ENCODE results near the gene SOX6. TPM values are rescaled to one million over a fixed set of nuclear protein-coding genes. Genes with fewer than 3 reads are reported as not detected.
"Not testable (repeated sequence)": the region's sequence is repeated elsewhere in the genome, so short reads cannot be mapped to it uniquely, and the experiment has no call there.

The SOX6 gene
- total and polyA plus RNA-seq, 4 donors = 26.6 to 51.6 (median 38.6) TPM

- no CpG with 5 or more reads among the region's 4 CpGs for WGBS (ENCODE audit: insufficient coverage)
- Histone ChIP-seq H3K27ac (ENCODE audit: low read depth, low read length) (peak overlapping the region; percentile 57), H3K4me3 (ENCODE audit: low read depth, low read length) (no peak overlapping the region), H3K4me1 (ENCODE audit: control insufficient read depth, insufficient read depth, low read length) (no peaks in the 10 kb centered on the region), H3K27me3 (ENCODE audit: control insufficient read depth, insufficient read depth, low read length) (no peaks in the 10 kb centered on the region), H3K9me3 (ENCODE audit: control insufficient read depth, insufficient read depth, low read length) (no peaks in the 10 kb centered on the region), H3K36me3 (ENCODE audit: control insufficient read depth, insufficient read depth, low read length) (no peaks in the 10 kb centered on the region)
- DNase-seq (ENCODE audit: low read depth in 4 of 6, low spot score in 6 of 6) = no peak
These were observed 275.5 kb downstream of the SOX6 start for GRCh38 chr11:16080688-16081381.

DNA sequence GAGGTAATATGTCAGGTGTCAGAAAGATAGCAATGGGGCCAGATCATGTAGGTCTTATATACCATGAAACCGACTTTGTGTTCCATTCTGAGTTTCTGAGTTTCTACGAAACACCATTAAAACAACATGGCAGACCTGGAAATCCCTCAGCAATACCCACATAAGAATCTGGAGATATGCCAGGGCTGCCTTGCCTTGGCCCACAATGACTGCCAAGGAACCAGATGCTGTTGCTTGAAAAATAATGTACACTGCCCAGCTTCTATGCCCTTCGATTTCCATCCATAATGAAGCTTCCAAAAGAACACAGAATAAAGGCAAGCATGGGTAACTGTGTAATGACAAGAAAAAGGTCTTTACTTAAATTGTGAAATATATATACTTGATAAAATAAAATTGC is 277.4 kb downstream of the SOX6 start:
- no peaks in the 10 kb centered on the region for H3K9me3 ChIP-seq (ENCODE audit: control insufficient read depth, insufficient read depth, low read length)
- H3K4me1 ChIP-seq (ENCODE audit: control insufficient read depth, insufficient read depth, low read length) = no peaks in the 10 kb centered on the region
- peak in 2 of 6 donors; percentile 36 to 65 for DNase-seq (ENCODE audit: low read depth in 4 of 6, low spot score in 6 of 6)
- no peaks in the 10 kb centered on the region for H3K36me3 ChIP-seq (ENCODE audit: control insufficient read depth, insufficient read depth, low read length)
- H3K27me3 ChIP-seq (ENCODE audit: control insufficient read depth, insufficient read depth, low read length) = no peaks in the 10 kb centered on the region
- no peak overlapping the region for H3K27ac ChIP-seq (ENCODE audit: low read depth, low read length)
- H3K4me3 ChIP-seq (ENCODE audit: low read depth, low read length) = no peak overlapping the region
- WGBS (ENCODE audit: insufficient coverage) = 92% methylated on average over 2 of the region's 3 CpGs

- Histone ChIP-seq H3K36me3 (ENCODE audit: control insufficient read depth, insufficient read depth, low read length) (no peaks in the 10 kb centered on the region), H3K4me3 (ENCODE audit: low read depth, low read length) (no peak overlapping the region), H3K27ac (ENCODE audit: low read depth, low read length) (no peak overlapping the region), H3K9me3 (ENCODE audit: control insufficient read depth, insufficient read depth, low read length) (no peaks in the 10 kb centered on the region), H3K4me1 (ENCODE audit: control insufficient read depth, insufficient read depth, low read length) (no peaks in the 10 kb centered on the region), H3K27me3 (ENCODE audit: control insufficient read depth, insufficient read depth, low read length) (no peaks in the 10 kb centered on the region)
- WGBS (ENCODE audit: insufficient coverage) = 89% methylated on average over 4 of the region's 5 CpGs
- no peak for DNase-seq (ENCODE audit: low read depth in 4 of 6, low spot score in 6 of 6)
These were observed 285.8 kb downstream of the SOX6 start for GRCh38 chr11:16070573-16070972.

DNA sequence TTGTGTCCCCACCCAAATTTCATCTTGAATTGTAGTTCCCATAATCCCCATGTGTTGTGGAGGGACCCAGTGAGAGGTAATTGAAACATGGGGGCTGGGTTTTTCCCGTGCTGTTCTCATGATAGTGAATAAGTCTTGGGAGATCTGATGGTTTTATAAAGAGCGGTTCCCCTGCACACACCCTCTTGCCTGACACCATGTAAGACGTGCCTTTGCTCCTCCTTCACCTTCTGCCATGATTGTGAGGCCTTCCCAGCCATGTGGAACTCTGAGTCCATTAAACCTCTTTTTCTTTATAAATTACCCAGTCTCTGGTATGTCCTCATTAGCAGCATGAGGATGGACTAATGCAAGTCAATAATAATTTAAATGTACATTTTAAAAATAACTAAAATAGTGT is 289.1 kb downstream of the SOX6 start:
- H3K9me3 ChIP-seq (ENCODE audit: control insufficient read depth, insufficient read depth, low read length); H3K27me3 ChIP-seq (ENCODE audit: control insufficient read depth, insufficient read depth, low read length); H3K4me3 ChIP-seq (ENCODE audit: low read depth, low read length); H3K27ac ChIP-seq (ENCODE audit: low read depth, low read length); H3K4me1 ChIP-seq (ENCODE audit: control insufficient read depth, insufficient read depth, low read length); H3K36me3 ChIP-seq (ENCODE audit: control insufficient read depth, insufficient read depth, low read length); DNase-seq (ENCODE audit: low read depth in 4 of 6, low spot score in 6 of 6): not testable (repeated sequence)
- WGBS (ENCODE audit: insufficient coverage) = no CpG with 5 or more reads among the region's 3 CpGs

- H3K9me3 ChIP-seq (ENCODE audit: control insufficient read depth, insufficient read depth, low read length) = no peaks in the 10 kb centered on the region
- no peaks in the 10 kb centered on the region for H3K4me1 ChIP-seq (ENCODE audit: control insufficient read depth, insufficient read depth, low read length)
- H3K27ac ChIP-seq (ENCODE audit: low read depth, low read length) = no peak overlapping the region
- WGBS (ENCODE audit: insufficient coverage) = no CpG with 5 or more reads among the region's 1 CpG
- no peak for DNase-seq (ENCODE audit: low read depth in 4 of 6, low spot score in 6 of 6)
- no peaks in the 10 kb centered on the region for H3K36me3 ChIP-seq (ENCODE audit: control insufficient read depth, insufficient read depth, low read length)
- no peak overlapping the region for H3K4me3 ChIP-seq (ENCODE audit: low read depth, low read length)
- no peaks in the 10 kb centered on the region for H3K27me3 ChIP-seq (ENCODE audit: control insufficient read depth, insufficient read depth, low read length)
These were observed 297.0 kb downstream of the SOX6 start for GRCh38 chr11:16059332-16059731.

DNA sequence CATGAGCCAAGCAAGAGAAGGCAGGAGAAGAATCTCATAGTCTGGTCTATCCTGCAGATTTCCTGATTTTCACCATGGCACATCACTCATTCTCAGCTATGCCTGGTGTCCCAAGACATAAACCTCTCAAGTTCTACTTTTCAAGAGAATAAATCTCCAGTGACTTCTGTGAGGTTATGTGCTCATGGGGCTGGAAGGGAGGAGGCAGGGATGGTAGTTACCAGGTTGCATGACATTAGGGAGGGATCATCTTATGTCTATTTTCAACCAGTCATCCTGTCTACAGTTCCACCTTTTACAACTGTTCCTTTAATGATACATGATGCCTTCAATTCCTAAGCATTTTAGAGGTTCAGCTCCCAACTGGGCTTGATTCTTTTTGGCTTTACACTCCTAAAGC is 297.7 kb downstream of the SOX6 start:
- H3K4me3 ChIP-seq (ENCODE audit: low read depth, low read length) = no peak overlapping the region
- H3K36me3 ChIP-seq (ENCODE audit: control insufficient read depth, insufficient read depth, low read length) = no peaks in the 10 kb centered on the region
- no peak overlapping the region for H3K27ac ChIP-seq (ENCODE audit: low read depth, low read length)
- no peaks in the 10 kb centered on the region for H3K4me1 ChIP-seq (ENCODE audit: control insufficient read depth, insufficient read depth, low read length)
- no peak for DNase-seq (ENCODE audit: low read depth in 4 of 6, low spot score in 6 of 6)
- no peaks in the 10 kb centered on the region for H3K27me3 ChIP-seq (ENCODE audit: control insufficient read depth, insufficient read depth, low read length)
- no peaks in the 10 kb centered on the region for H3K9me3 ChIP-seq (ENCODE audit: control insufficient read depth, insufficient read depth, low read length)

- no peak overlapping the region for H3K4me3 ChIP-seq (ENCODE audit: low read depth, low read length)
- H3K36me3 ChIP-seq (ENCODE audit: control insufficient read depth, insufficient read depth, low read length) = peaks cover 3% of the 10 kb centered on the region
- no peaks in the 10 kb centered on the region for H3K27me3 ChIP-seq (ENCODE audit: control insufficient read depth, insufficient read depth, low read length)
- WGBS (ENCODE audit: insufficient coverage) = 90% methylated on average over 1 of the region's 1 CpG
- no peak overlapping the region for H3K27ac ChIP-seq (ENCODE audit: low read depth, low read length)
- no peak for DNase-seq (ENCODE audit: low read depth in 4 of 6, low spot score in 6 of 6)
- H3K9me3 ChIP-seq (ENCODE audit: control insufficient read depth, insufficient read depth, low read length) = peaks cover 5% of the 10 kb centered on the region
- H3K4me1 ChIP-seq (ENCODE audit: control insufficient read depth, insufficient read depth, low read length) = no peaks in the 10 kb centered on the region
These were observed 303.6 kb downstream of the SOX6 start for GRCh38 chr11:16052750-16053149.

DNA sequence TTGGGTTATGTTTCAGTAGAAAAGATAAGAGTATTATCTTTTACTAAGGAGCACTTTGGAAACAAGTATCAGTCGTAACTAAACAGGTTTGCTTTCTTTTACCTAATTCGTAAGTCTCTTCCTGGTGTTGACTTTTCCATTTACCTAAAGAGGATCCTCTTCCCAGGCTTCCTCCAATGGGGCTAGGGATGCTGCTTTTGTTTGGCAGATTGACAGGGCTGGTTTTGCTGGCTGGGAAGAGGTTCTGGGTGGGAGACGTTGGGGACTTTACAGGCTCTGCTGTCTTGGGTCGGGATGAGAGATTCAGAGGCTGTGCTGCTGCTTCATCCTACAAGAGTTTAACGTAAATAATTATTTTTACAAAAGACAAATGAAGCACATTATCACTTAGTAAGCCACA is 306.7 kb downstream of the SOX6 start:
- H3K27me3 ChIP-seq (ENCODE audit: control insufficient read depth, insufficient read depth, low read length) = no peaks in the 10 kb centered on the region
- DNase-seq (ENCODE audit: low read depth in 4 of 6, low spot score in 6 of 6) = no peak
- peaks cover 3% of the 10 kb centered on the region for H3K36me3 ChIP-seq (ENCODE audit: control insufficient read depth, insufficient read depth, low read length)
- H3K9me3 ChIP-seq (ENCODE audit: control insufficient read depth, insufficient read depth, low read length) = peaks cover 5% of the 10 kb centered on the region
- H3K27ac ChIP-seq (ENCODE audit: low read depth, low read length) = no peak overlapping the region
- no peak overlapping the region for H3K4me3 ChIP-seq (ENCODE audit: low read depth, low read length)
- no CpG with 5 or more reads among the region's 5 CpGs for WGBS (ENCODE audit: insufficient coverage)
- H3K4me1 ChIP-seq (ENCODE audit: control insufficient read depth, insufficient read depth, low read length) = no peaks in the 10 kb centered on the region

- Histone ChIP-seq H3K4me3 (ENCODE audit: low read depth, low read length) (no peak overlapping the region), H3K36me3 (ENCODE audit: control insufficient read depth, insufficient read depth, low read length) (no peaks in the 10 kb centered on the region), H3K27ac (ENCODE audit: low read depth, low read length) (no peak overlapping the region), H3K27me3 (ENCODE audit: control insufficient read depth, insufficient read depth, low read length) (no peaks in the 10 kb centered on the region), H3K4me1 (ENCODE audit: control insufficient read depth, insufficient read depth, low read length) (peaks cover 3% of the 10 kb centered on the region), H3K9me3 (ENCODE audit: control insufficient read depth, insufficient read depth, low read length) (peaks cover under 1% of the 10 kb centered on the region)
- WGBS (ENCODE audit: insufficient coverage) = no CpG with 5 or more reads among the region's 6 CpGs
- no peak for DNase-seq (ENCODE audit: low read depth in 4 of 6, low spot score in 6 of 6)
These were observed 309.3 kb downstream of the SOX6 start for GRCh38 chr11:16047073-16047472.

DNA sequence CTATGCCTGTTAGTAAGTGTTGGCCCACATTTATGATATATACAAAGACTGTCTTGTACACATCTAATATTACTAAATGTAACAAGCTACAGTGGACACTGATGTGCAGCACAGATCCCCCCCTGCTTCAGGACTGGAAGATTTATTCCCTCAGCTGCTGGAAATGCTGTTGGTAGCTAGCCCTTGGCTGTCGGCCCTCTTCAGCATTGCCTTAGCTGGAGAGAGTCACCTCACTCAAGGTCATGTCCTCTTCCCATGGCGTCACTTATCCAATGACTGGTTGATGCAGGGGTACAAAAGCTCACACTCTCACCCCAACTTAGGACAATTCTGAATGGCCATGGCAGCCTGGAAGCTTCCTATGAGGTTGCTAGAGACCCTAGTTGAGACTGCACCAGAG is 312.7 kb downstream of the SOX6 start:
- peak in 1 of 6 donors; percentile 43 for DNase-seq (ENCODE audit: low read depth in 4 of 6, low spot score in 6 of 6)
- WGBS (ENCODE audit: insufficient coverage) = 44% methylated on average over 2 of the region's 2 CpGs

More for the DNA sequence above, 312.7 kb downstream of the SOX6 start:
- Histone ChIP-seq H3K27ac (ENCODE audit: low read depth, low read length) (no peak overlapping the region), H3K4me3 (ENCODE audit: low read depth, low read length) (no peak overlapping the region), H3K9me3 (ENCODE audit: control insufficient read depth, insufficient read depth, low read length) (no peaks in the 10 kb centered on the region), H3K36me3 (ENCODE audit: control insufficient read depth, insufficient read depth, low read length) (no peaks in the 10 kb centered on the region), H3K4me1 (ENCODE audit: control insufficient read depth, insufficient read depth, low read length) (peaks cover 3% of the 10 kb centered on the region), H3K27me3 (ENCODE audit: control insufficient read depth, insufficient read depth, low read length) (no peaks in the 10 kb centered on the region)

Measured in spinal cord (tissue), 10 donors.